PFSK-1 (cell line): ENCODE results near the gene CC2D1B.

ENCODE experiments used
- FOXP2 ChIP-seq: optimal IDR thresholded peaks from 2 replicates; pipeline ENCODE3; 2011; ENCODE audit warnings: borderline replicate concordance, control low read depth, inconsistent platforms; ENCODE audit not compliant: insufficient read depth; ENCODE audit errors: extremely low read length, extremely low read depth
- POLR2AphosphoS5 ChIP-seq: IDR thresholded peaks from 2 replicates; pipeline ENCODE4 v1.6.1; 2012; ENCODE audit warnings: low read depth, mild to moderate bottlenecking, control low read depth, low read length, moderate library complexity
- REST ChIP-seq, 2 experiments: IDR thresholded peaks; 2 replicates each; pipeline versions ENCODE4 v1.6.1 to v1.8.0; 2011 to 2012; ENCODE audit warnings: low read depth in 2 of 2, low read length in 2 of 2, control low read depth in 1 of 2, inconsistent platforms in 1 of 2, mild to moderate bottlenecking in 1 of 2, moderate library complexity in 1 of 2; ENCODE audit not compliant: insufficient read depth in 1 of 2
- SIN3A ChIP-seq: IDR thresholded peaks from 2 replicates; pipeline ENCODE4 v1.6.1; 2012; ENCODE audit warnings: mild to moderate bottlenecking, low read length, moderate library complexity, borderline replicate concordance; ENCODE audit not compliant: insufficient read depth
- TAF1 ChIP-seq: IDR thresholded peaks from 2 replicates; pipeline ENCODE4 v1.6.1; 2012; ENCODE audit warnings: low read length, control low read depth, borderline replicate concordance; ENCODE audit not compliant: insufficient read depth

DNA sequence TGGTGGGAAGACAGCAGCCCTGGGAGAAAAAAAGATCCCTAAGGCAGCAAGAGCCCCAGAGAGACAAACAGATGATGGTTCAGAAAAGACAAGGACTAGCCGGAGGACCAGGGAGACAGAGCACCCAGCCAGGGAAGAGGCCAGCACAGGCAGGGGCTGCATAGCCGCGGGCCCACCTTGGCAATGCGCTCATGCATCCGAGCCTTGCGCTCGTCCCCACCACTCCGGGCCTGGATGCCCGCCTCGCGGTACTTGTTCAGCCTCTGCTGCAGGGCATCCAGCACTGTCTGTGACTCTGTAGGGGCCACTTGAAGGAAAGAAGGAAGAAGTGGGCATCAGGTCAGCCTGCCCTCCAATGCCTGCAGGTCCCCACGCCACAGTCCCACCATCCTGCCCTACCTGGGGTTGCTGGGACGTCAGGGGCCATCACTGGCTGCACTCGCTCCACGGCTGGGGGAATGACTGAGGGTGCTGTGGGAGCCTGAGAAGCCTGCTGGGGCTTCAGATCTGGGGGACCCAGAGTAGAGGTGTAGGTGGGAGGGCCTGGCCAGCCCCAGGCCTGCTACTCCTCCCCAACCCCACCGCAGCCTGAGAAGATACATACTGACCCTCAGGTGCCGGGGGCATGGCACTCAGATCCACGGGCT lies 7.0 kb downstream of the CC2D1B start:
- TF ChIP-seq REST (IDR thresholded peaks at IDR 0.05; ENCODE audit: insufficient read depth in 1 of 2, low read depth in 2 of 2, low read length in 2 of 2) = no peak
- TF ChIP-seq POLR2AphosphoS5 = no peak
- no peak for TF ChIP-seq SIN3A
- no peak for TF ChIP-seq TAF1
- TF ChIP-seq FOXP2 = no peak
